Heart left ventricle (tissue), 13 donors: ENCODE measurements around the gene SELENOF.

Experiments
- CTCF ChIP-seq, 12 donors: fragments of 200-600 bp; sonication (generic) in 4 of 12; IDR thresholded peaks; one replicate each; pipeline versions ENCODE4 v1.5.0 to v1.8.0; 2018 to 2022; ENCODE audit warnings: antibody characterized with exemption in 12 of 12, mild to moderate bottlenecking in 5 of 12
- POLR2A ChIP-seq, 2 donors: fragments of 450-650 bp; IDR thresholded peaks; one replicate each; pipeline ENCODE4 v1.6.1; 2017; ENCODE audit warnings: antibody characterized with exemption in 2 of 2, mild to moderate bottlenecking in 2 of 2, moderate library complexity in 2 of 2
- donor health status: ischemic (EF 13 %, LVEDD 7.1; RV severe dilation, severe dysfunction).
- donor health status: DM: no; HTN: yes; CAD: no.
- donor health status: DM: no; HTN: no; CAD: no.
- donor health status: ischemic (EF 25% LVEDD 6.9; RV normal size, moderate dysfunction).
- donor health status: ischemic (EF 25% LVEDD 5.7; RV mildly dilated, moderate dysfunction).
- donor health status: ischemic (EF 35%, LVEDD 5.7; RV mildly dilated, moderate dysfunction).
- donor health status: nonischemic (EF 11% LVEDD 7.7; RV severe dilation, severe dysfunction).
- donor health status: DM: yes; HTN: yes; CAD: no.
- donor health status: PGD.
- donor health status: ischemic (EF 29% LVEDD 5.4; RV normal size, mild dysfunction).
- donor health status: nonischemic (EF 23%, LVEDD 6.1; RV moderate dilation, normal function).

- TF ChIP-seq CTCF (IDR thresholded peaks at IDR 0.05) (no peak), POLR2A (IDR thresholded peaks at IDR 0.05) (no peak)
Observed at GRCh38 chr1:86828024-86828423, 85.9 kb downstream of the SELENOF start.
